ENCODE data around the gene MAZ.

The MAZ gene

GRCh38 chr16:29860218-29860617 is 53.9 kb downstream of the MAZ start:
- TF ChIP-seq GABPA (IDR thresholded peaks at IDR 0.05; ENCODE audit: low read depth) = no peak
- no peak for TF ChIP-seq REST (IDR thresholded peaks at IDR 0.05; ENCODE audit: insufficient replicate concordance, low read depth)
- TF ChIP-seq POLR2AphosphoS5 (IDR thresholded peaks at IDR 0.05; ENCODE audit: low read depth) = no peak
- no peak for TF ChIP-seq CTCF (IDR thresholded peaks at IDR 0.05; ENCODE audit: insufficient read depth, low read length)
- TF ChIP-seq SPI1 (IDR thresholded peaks at IDR 0.05; ENCODE audit: borderline replicate concordance, low read depth) = no peak
- no peak for DNase-seq (ENCODE audit: low read depth in 1 of 2, low spot score in 1 of 2)
- Histone ChIP-seq H3K27me3 (ENCODE audit: insufficient read depth, poor library complexity, severe bottlenecking) (no peaks in the 10 kb centered on the region), H3K27ac (replicated peaks) (no peak overlapping the region), H3K4me3 (replicated peaks; ENCODE audit: insufficient read depth, low read length) (no peak overlapping the region)

All from HL-60 (cell line).